Tibial artery (tissue), 4 donors: ENCODE results near the gene TNS3.

Experiments used
- DNase-seq, 2 donors: peaks; one replicate each; pipeline ENCODE4 v3.0.0-alpha.2; 2019
- H3K27ac ChIP-seq, 2 donors: fragments of 200-600 bp; sonication (generic) in 1 of 2; 1 replicate in 1 of 2; 2 replicates in 1 of 2; pipeline ENCODE4 v1.5.1; 2018 to 2019; ENCODE audit warnings: mild to moderate bottlenecking in 1 of 2
- H3K27me3 ChIP-seq, 2 donors: fragments of 200-600 bp; sonication (generic) in 1 of 2; one replicate each; pipeline versions ENCODE4 v1.5.1 to v1.6.0; 2016 to 2019
- H3K36me3 ChIP-seq, 3 donors: fragments of 200-600 bp; sonication (generic) in 2 of 3; one replicate each; pipeline ENCODE4 v1.5.1; 2016 to 2019; ENCODE audit warnings: mild to moderate bottlenecking in 2 of 3
- H3K4me1 ChIP-seq, 4 donors: fragments of 200-600 bp; sonication (generic) in 2 of 4; 1 replicate in 3 of 4; 2 replicates in 1 of 4; pipeline ENCODE4 v1.5.1; 2016 to 2019
- H3K4me3 ChIP-seq, 2 donors: fragments of 200-600 bp; sonication (generic) in 1 of 2; 1 replicate in 1 of 2; 2 replicates in 1 of 2; pipeline ENCODE4 v1.5.1; 2018 to 2019; ENCODE audit warnings: mild to moderate bottlenecking in 2 of 2
- H3K9me3 ChIP-seq, 3 donors: fragments of 200-600 bp; sonication (generic) in 1 of 3; one replicate each; pipeline ENCODE4 v1.5.1; 2016 to 2019
- intact Hi-C: fragments of 100-400 bp; cut with DNase I; formaldehyde crosslinking; loops from one replicate; pipeline ENCODE4 v1.15.0; 2023; ENCODE audit warnings: low total_unique reads
- TF ChIP-seq, protein P1 (sequence below), 2 experiments: fragments of 200-600 bp in 1 of 2; fragments of 450-650 bp in 1 of 2; IDR thresholded peaks; one replicate each; pipeline ENCODE4 v1.5.1; 2017 to 2019; ENCODE audit warnings: antibody characterized with exemption in 2 of 2, mild to moderate bottlenecking in 1 of 2, moderate library complexity in 1 of 2

The TNS3 gene

GRCh38 chr7:47428052-47428767 lies 153.7 kb downstream of the TNS3 start:
- peaks cover 10 to 37% (median 18%) of the 10 kb centered on the region in 3 donors for H3K36me3 ChIP-seq
- intact Hi-C loops: no loop called here
- no peaks in the 10 kb centered on the region for H3K9me3 ChIP-seq
- no peaks in the 10 kb centered on the region for H3K27me3 ChIP-seq
- no peak overlapping the region for H3K27ac ChIP-seq
- H3K4me3 ChIP-seq: no peak overlapping the region
- TF ChIP-seq, protein P1, sequence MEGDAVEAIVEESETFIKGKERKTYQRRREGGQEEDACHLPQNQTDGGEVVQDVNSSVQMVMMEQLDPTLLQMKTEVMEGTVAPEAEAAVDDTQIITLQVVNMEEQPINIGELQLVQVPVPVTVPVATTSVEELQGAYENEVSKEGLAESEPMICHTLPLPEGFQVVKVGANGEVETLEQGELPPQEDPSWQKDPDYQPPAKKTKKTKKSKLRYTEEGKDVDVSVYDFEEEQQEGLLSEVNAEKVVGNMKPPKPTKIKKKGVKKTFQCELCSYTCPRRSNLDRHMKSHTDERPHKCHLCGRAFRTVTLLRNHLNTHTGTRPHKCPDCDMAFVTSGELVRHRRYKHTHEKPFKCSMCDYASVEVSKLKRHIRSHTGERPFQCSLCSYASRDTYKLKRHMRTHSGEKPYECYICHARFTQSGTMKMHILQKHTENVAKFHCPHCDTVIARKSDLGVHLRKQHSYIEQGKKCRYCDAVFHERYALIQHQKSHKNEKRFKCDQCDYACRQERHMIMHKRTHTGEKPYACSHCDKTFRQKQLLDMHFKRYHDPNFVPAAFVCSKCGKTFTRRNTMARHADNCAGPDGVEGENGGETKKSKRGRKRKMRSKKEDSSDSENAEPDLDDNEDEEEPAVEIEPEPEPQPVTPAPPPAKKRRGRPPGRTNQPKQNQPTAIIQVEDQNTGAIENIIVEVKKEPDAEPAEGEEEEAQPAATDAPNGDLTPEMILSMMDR (IDR thresholded peaks at IDR 0.05): no peak
- H3K4me1 ChIP-seq: peaks cover 0 to 16% (median 5%) of the 10 kb centered on the region in 4 donors
- peak in 1 of 2 donors; percentile 34 for DNase-seq

GRCh38 chr7:47427051-47427643 lies 154.8 kb downstream of the TNS3 start:
- peaks cover 0 to 27% (median 11%) of the 10 kb centered on the region in 4 donors for H3K4me1 ChIP-seq
- no peaks in the 10 kb centered on the region for H3K27me3 ChIP-seq
- no peak for DNase-seq
- TF ChIP-seq, protein P1 (IDR thresholded peaks at IDR 0.05): no peak
- no peak overlapping the region for H3K4me3 ChIP-seq
- H3K9me3 ChIP-seq: no peaks in the 10 kb centered on the region
- no peak overlapping the region for H3K27ac ChIP-seq
- intact Hi-C loops: no loop called here
- peaks cover 10 to 32% (median 21%) of the 10 kb centered on the region in 3 donors for H3K36me3 ChIP-seq

DNA sequence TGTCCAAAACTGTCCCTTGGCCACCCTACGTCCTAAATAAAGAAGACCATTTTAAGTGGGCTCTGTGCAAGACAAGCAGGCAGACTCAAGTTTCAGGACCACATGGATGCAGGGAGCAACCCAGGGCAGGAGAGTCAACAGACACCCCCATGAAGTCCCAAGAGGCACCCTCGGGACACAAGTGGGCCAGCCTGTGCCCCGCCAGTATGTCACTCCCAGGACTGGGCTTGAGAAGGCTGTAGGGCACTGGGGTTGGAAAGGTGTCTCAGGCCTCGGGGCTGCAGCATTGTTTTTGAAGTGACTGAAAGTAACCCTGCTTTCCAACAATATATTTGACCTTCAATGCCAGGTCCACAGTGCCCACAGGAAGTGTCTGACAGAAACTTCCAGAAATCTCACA lies 157.4 kb downstream of the TNS3 start:
- Histone ChIP-seq H3K27ac (no peak overlapping the region), H3K27me3 (no peaks in the 10 kb centered on the region), H3K36me3 (peaks cover 23 to 45% (median 28%) of the 10 kb centered on the region in 3 donors), H3K4me3 (no peak overlapping the region), H3K4me1 (peaks cover 0 to 30% (median 11%) of the 10 kb centered on the region in 4 donors), H3K9me3 (no peaks in the 10 kb centered on the region)
- TF ChIP-seq, protein P1 (IDR thresholded peaks at IDR 0.05): no peak
- peak in 1 of 2 donors; percentile 56 for DNase-seq
- intact Hi-C loops: no loop called here

DNA sequence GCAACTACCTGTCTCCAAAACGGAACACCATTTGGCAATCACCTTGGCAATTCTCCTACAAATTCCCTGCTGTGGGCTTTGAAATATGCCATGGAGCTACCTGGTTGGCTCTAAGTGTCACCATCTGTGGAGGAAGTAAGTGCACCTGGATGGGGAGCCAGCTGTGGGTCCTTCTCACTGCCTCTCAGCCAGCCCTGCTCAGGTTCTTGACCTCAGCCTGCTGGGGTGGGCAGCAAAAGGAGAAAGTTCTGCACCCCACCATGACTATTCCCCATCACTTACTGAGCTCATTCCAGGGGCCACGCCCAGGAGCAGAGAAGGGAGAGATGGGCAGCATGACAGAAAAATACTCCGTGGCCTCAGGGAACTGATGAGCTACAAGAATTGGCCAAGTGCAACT lies 158.7 kb downstream of the TNS3 start:
- DNase-seq: peak in 1 of 2 donors; percentile 33
- TF ChIP-seq, protein P1 (IDR thresholded peaks at IDR 0.05): no peak
- H3K4me1 ChIP-seq: peaks cover 0 to 39% (median 9%) of the 10 kb centered on the region in 4 donors
- intact Hi-C loops: no loop called here
- peaks cover 28 to 45% (median 29%) of the 10 kb centered on the region in 3 donors for H3K36me3 ChIP-seq
- H3K27ac ChIP-seq: no peak overlapping the region
- no peaks in the 10 kb centered on the region for H3K9me3 ChIP-seq
- H3K4me3 ChIP-seq: no peak overlapping the region
- H3K27me3 ChIP-seq: no peaks in the 10 kb centered on the region

- intact Hi-C loops: no loop called here
- Histone ChIP-seq H3K27ac (no peak overlapping the region), H3K36me3 (peaks cover 28 to 45% (median 29%) of the 10 kb centered on the region in 3 donors)
Observed at GRCh38 chr7:47422611-47423010, 159.3 kb downstream of the TNS3 start.

More at GRCh38 chr7:47422611-47423010, 159.3 kb downstream of the TNS3 start:
- Histone ChIP-seq H3K4me1 (peaks cover 0 to 39% (median 8%) of the 10 kb centered on the region in 4 donors), H3K4me3 (no peak overlapping the region), H3K27me3 (no peaks in the 10 kb centered on the region), H3K9me3 (no peaks in the 10 kb centered on the region)
- TF ChIP-seq, protein P1 (IDR thresholded peaks at IDR 0.05): no peak
- DNase-seq: no peak
